Endothelial cell (in vitro differentiated cells): Measurements from ENCODE around the gene JMJD6. TPM values are rescaled to one million over a fixed set of nuclear protein-coding genes. Genes with fewer than 3 reads are reported as not detected.

Experiments used
- DNase-seq: peaks from one replicate; pipeline ENCODE4 v3.0.0; 2021; ENCODE audit warnings: low spot score
- H3K27ac Mint-ChIP-seq: one replicate; pipeline ENCODE4 v1.8.0; 2021; ENCODE audit warnings: mixed read lengths, inconsistent platforms; ENCODE audit not compliant: unreplicated experiment
- H3K27me3 Mint-ChIP-seq: one replicate; pipeline ENCODE4 v1.8.0; 2021; ENCODE audit warnings: mild to moderate bottlenecking, moderate library complexity, mixed read lengths, inconsistent platforms; ENCODE audit not compliant: unreplicated experiment
- H3K36me3 Mint-ChIP-seq: one replicate; pipeline ENCODE4 v1.8.0; 2021; ENCODE audit warnings: mild to moderate bottlenecking, low read depth, mixed read lengths, inconsistent platforms; ENCODE audit not compliant: unreplicated experiment
- H3K4me1 Mint-ChIP-seq: one replicate; pipeline ENCODE4 v1.8.0; 2021; ENCODE audit warnings: mild to moderate bottlenecking, mixed read lengths, inconsistent platforms; ENCODE audit not compliant: unreplicated experiment
- H3K4me3 Mint-ChIP-seq: one replicate; pipeline ENCODE4 v1.8.0; 2021; ENCODE audit warnings: mild to moderate bottlenecking, mixed read lengths, inconsistent platforms; ENCODE audit not compliant: unreplicated experiment
- H3K9me3 Mint-ChIP-seq: one replicate; pipeline ENCODE4 v1.8.0; 2021; ENCODE audit warnings: mixed read lengths, inconsistent platforms; ENCODE audit not compliant: unreplicated experiment
- total RNA-seq: library from RNA; stranded (reverse); fragmentation: NEBNext Ultra II Directional; extraction: Animal tissue kit (Norgen Biotek cat#: 25700); gene quantifications from one replicate; pipeline ENCODE4 v1.2.1, GENCODE V29; 2021; ENCODE audit not compliant: unreplicated experiment
- TF ChIP-seq, protein P1 (sequence below): fragments of 200-600 bp; sonication (generic); IDR thresholded peaks from one replicate; pipeline ENCODE4 v1.5.0; 2021; ENCODE audit warnings: antibody characterized with exemption; ENCODE audit not compliant: unreplicated experiment

JMJD6 gene
- total RNA-seq, 1 donor from 2014 or later: 25.6 TPM

DNA sequence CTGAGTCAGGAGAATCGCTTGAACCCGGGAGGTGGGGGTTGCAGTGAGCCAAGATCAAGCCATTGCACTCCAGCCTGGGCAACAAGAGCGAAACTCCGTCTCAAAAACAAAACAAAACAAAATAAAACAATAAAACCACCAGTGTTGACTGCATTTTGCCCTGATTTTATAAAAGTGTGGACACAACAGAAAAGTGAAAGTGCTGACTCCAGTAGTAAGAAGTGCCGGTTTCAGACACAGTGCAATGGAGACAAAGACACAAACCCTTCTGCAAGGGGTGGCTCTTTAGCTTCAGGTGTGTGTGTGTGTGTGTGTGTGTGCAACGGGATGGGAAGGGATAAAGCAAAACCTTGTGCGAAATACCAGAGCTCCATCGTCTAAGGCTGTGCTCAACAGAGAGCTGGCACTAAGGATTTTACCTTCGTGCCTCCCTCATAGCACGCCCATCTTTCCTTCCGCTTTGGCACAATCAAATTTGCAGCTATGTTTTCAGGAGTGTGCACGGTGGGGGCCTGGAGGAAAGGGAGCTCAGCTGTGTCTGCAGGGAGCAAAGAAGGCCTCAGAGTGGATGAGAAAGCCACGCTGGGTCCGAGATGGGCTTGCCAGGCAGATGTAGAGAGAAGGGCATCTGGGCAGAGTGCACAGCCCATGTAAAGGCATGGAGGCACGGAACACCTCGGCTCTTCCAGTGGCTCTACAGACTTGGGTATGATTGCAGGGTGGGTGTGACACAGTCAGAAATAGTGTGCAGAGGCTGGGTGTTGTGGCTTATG, 31.2 kb downstream of the JMJD6 start:
- Mint-ChIP-seq H3K27ac (no peak overlapping the region), H3K36me3 (no peaks in the 10 kb centered on the region), H3K9me3 (no peaks in the 10 kb centered on the region), H3K4me1 (no peaks in the 10 kb centered on the region), H3K4me3 (no peak overlapping the region), H3K27me3 (peaks cover 3% of the 10 kb centered on the region)
- DNase-seq: no peak
- TF ChIP-seq, protein P1, sequence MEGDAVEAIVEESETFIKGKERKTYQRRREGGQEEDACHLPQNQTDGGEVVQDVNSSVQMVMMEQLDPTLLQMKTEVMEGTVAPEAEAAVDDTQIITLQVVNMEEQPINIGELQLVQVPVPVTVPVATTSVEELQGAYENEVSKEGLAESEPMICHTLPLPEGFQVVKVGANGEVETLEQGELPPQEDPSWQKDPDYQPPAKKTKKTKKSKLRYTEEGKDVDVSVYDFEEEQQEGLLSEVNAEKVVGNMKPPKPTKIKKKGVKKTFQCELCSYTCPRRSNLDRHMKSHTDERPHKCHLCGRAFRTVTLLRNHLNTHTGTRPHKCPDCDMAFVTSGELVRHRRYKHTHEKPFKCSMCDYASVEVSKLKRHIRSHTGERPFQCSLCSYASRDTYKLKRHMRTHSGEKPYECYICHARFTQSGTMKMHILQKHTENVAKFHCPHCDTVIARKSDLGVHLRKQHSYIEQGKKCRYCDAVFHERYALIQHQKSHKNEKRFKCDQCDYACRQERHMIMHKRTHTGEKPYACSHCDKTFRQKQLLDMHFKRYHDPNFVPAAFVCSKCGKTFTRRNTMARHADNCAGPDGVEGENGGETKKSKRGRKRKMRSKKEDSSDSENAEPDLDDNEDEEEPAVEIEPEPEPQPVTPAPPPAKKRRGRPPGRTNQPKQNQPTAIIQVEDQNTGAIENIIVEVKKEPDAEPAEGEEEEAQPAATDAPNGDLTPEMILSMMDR: no peak

DNA sequence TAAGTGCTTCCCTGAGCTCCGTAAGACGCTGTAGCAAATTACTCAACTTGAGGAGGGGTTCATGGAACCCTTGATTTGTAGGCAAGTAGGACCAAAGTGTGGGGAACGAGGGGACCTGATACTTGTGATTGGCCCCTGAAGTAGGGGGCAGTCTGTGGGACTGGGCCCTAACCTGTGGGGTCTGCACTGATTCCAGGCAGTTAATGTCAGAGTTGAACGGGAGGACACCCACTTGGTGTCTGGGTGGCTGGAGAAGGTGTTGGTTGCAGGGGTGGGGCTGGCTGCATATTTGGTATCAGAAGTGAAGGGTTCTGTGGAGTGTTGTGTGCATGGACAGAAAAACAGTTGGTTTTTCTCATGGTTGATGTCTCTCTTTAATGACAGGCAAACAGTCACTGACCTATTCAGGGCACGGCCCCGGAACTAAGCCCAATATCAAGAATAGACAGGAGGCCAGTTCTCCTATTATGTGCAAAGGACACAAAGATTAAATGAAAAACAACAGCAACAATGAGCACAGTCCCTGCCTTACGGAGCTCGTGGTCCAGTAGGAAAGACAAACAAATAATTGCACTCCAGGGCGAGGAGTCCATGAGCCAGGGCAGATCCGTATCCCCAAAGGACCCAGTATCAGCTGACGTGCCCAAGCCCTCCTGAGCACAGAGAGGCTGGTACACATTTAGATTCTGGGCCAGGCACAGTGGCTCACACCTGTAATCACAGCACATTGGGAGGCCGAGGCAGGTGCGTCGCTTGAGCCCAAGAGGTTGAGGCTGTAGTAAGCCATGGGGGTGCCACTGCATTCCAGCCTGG, 34.8 kb downstream of the JMJD6 start:
- Mint-ChIP-seq H3K4me1 (peaks cover 4% of the 10 kb centered on the region), H3K27ac (no peak overlapping the region), H3K27me3 (peaks cover 6% of the 10 kb centered on the region), H3K4me3 (no peak overlapping the region), H3K36me3 (no peaks in the 10 kb centered on the region), H3K9me3 (no peaks in the 10 kb centered on the region)
- TF ChIP-seq, protein P1: no peak
- no peak for DNase-seq

DNA sequence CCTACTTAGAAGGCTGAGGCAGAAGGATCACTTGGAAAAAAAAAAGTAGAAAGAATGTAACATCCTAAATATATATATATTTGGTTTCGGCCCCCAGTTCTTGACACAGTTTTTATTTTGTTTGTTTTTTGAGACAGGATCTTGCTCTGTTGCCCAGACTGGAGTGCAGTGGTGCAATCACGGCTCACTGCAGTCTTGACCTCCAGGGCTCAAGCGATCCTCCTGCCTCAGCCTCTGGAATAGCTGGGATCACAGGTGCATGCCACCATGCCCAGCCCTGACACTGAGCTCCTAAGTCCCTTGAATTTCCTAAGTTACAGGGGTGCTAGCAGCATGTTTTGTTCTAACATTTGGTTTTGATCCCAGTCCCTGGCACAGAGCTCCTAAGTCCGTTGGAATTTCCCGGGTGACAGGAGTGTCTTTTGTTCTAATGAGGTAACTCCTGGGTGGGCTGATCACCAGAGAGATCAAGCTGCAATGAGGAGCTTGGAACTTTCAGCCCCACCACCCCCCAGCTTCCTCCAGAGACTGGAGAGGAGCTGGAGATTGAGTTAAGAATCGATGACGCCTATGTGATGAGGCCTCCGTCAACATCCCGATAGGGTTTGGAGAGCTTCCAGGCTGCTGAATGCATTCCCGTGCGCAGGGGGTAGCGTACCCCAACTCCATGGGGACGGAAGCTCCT, 35.7 kb downstream of the JMJD6 start:
- Mint-ChIP-seq H3K36me3 (no peaks in the 10 kb centered on the region), H3K27ac (no peak overlapping the region), H3K27me3 (peaks cover 6% of the 10 kb centered on the region), H3K4me1 (peaks cover 4% of the 10 kb centered on the region), H3K9me3 (no peaks in the 10 kb centered on the region), H3K4me3 (no peak overlapping the region)
- TF ChIP-seq, protein P1: no peak
- no peak for DNase-seq

DNA sequence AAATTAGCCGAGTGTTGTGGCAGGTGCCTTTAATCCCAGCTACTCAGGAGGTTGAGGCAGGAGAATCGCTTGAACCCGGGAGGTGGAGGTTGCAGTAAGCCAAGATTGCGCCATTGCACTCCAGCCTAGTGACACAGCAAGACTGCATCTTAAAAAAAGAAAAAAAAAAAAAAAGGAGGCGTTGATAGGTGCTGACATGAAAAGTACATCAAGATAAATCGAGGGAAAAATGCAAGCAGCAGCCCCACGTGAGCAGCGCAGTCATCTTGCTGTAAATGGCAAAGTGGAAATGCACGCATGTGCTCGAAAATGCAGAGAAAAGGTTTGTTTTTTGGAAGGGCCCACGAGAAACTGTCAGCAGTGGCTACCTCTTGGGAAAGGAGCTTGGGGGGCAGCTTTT, 36.5 kb downstream of the JMJD6 start:
- Mint-ChIP-seq H3K9me3 (no peaks in the 10 kb centered on the region), H3K27ac (no peak overlapping the region), H3K27me3 (peaks cover 6% of the 10 kb centered on the region), H3K4me3 (no peak overlapping the region), H3K36me3 (no peaks in the 10 kb centered on the region), H3K4me1 (peaks cover 4% of the 10 kb centered on the region)
- TF ChIP-seq, protein P1: no peak
- DNase-seq: no peak
